GM12878 (cell line): ENCODE data around the gene STK33.

ENCODE experiments used
- EZH2 ChIP-seq: IDR thresholded peaks from 2 replicates; pipeline ENCODE4 v1.6.1; 2012; ENCODE audit warnings: low read depth, mild to moderate bottlenecking, control low read depth, inconsistent platforms, low read length, borderline replicate concordance; ENCODE audit not compliant: control insufficient read depth
- NFIC ChIP-seq: IDR thresholded peaks from 2 replicates; pipeline ENCODE4 v1.6.1; 2012; ENCODE audit warnings: low read depth, mild to moderate bottlenecking, inconsistent platforms, low read length, moderate library complexity
- POLR2A ChIP-seq: IDR thresholded peaks from 2 replicates; pipeline ENCODE4 v1.6.1; 2011; ENCODE audit warnings: low read depth, mild to moderate bottlenecking, low read length
- RCOR1 ChIP-seq: conservative IDR thresholded peaks from 2 replicates; pipeline ENCODE4 v1.6.1; 2012; ENCODE audit warnings: low read depth, low read length, improper control_type of control experiment
- TF ChIP-seq, protein P1 (sequence below): fragments of 450-650 bp; IDR thresholded peaks from 2 replicates; pipeline ENCODE4 v1.6.1; 2017; ENCODE audit warnings: borderline replicate concordance

GRCh38 chr11:8610532-8611116 is 16.6 kb upstream of the STK33 start:
- TF ChIP-seq RCOR1 = no peak
- TF ChIP-seq, protein P1, sequence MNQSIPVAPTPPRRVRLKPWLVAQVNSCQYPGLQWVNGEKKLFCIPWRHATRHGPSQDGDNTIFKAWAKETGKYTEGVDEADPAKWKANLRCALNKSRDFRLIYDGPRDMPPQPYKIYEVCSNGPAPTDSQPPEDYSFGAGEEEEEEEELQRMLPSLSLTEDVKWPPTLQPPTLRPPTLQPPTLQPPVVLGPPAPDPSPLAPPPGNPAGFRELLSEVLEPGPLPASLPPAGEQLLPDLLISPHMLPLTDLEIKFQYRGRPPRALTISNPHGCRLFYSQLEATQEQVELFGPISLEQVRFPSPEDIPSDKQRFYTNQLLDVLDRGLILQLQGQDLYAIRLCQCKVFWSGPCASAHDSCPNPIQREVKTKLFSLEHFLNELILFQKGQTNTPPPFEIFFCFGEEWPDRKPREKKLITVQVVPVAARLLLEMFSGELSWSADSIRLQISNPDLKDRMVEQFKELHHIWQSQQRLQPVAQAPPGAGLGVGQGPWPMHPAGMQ = no peak
- no peak for TF ChIP-seq POLR2A
- no peak for TF ChIP-seq NFIC
- no peak for TF ChIP-seq EZH2
